ENCODE measurements around the gene RTN4IP1. TPM values are rescaled to one million over a fixed set of nuclear protein-coding genes. Genes with fewer than 3 reads are reported as not detected.

The RTN4IP1 gene
- total and polyA plus RNA-seq, 2 of the 13 experiments (the other 11 are each of a cell fraction or from before 2014, with no cell fraction given) = 5.5 to 17.2 TPM

GRCh38 chr6:106530502-106530901 is 98.8 kb downstream of the RTN4IP1 start:
- in situ Hi-C loops (cut with HindIII; ENCODE audit: extremely low pct_ligation_motif_present, low pct_unique_long_range_greater_than_20kb) = no loop called here
- ChIA-PET POLR2A (no interaction called here), CTCF (ENCODE audit: low intra/inter-chr PET ratio, low total read pairs) (no interaction called here)
- no peaks in the 10 kb centered on the region for H3K4me1 ChIP-seq (ENCODE audit: insufficient read depth, low read length)
- H2AFZ ChIP-seq (ENCODE audit: low read length) = no peak overlapping the region
- intact Hi-C loops (cut with micrococcal nuclease; ENCODE audit: unreplicated experiment) = no loop called here
- no peaks in the 10 kb centered on the region for H4K20me1 ChIP-seq (ENCODE audit: insufficient read depth, low read length)
- H3K79me2 ChIP-seq (ENCODE audit: insufficient read depth, low read length) = no peaks in the 10 kb centered on the region
- H3K4me2 ChIP-seq (ENCODE audit: low read depth, low read length) = no peak overlapping the region
- ATAC-seq (no peak), FAIRE-seq (no peak), DNase-seq (ENCODE audit: low spot score) (no peak)
- no peak overlapping the region for H3K4me3 ChIP-seq (replicated peaks in 1 of 3; ENCODE audit: insufficient read depth in 1 of 3, low read depth in 2 of 3, low read length in 3 of 3)
- no peaks in the 10 kb centered on the region for H3K9me3 ChIP-seq (ENCODE audit: low read length)
- no peak overlapping the region for H3K9ac ChIP-seq (ENCODE audit: insufficient read depth, low read depth, low read length)
- no peak overlapping the region for H3K27ac ChIP-seq (ENCODE audit: extremely low read length, insufficient read depth, low read length)
- no TSS peak for BruUV-seq (replicated peaks)
- H3K36me3 ChIP-seq (replicated peaks in 1 of 2; ENCODE audit: control insufficient read depth in 1 of 2, insufficient read depth in 2 of 2, low read length in 2 of 2) = peaks cover 6 to 39% of the 10 kb centered on the region in 2 experiments
- WGBS (ENCODE audit: low lambda C conversion rate) = 97% methylated on average over 1 of the region's 1 CpG
- no peak for TF ChIP-seq ZNF496 (CRISPR knock-in tag; IDR thresholded peaks at IDR 0.05; ENCODE audit: insufficient replicate concordance)
- no peak for TF ChIP-seq TFE3 (CRISPR knock-in tag; IDR thresholded peaks at IDR 0.05)
- no peak for TF ChIP-seq ZFP36L1 (CRISPR knock-in tag; IDR thresholded peaks at IDR 0.05)
- no peak for TF ChIP-seq ZNF841 (CRISPR knock-in tag; IDR thresholded peaks at IDR 0.05; ENCODE audit: borderline replicate concordance)
- no peak for TF ChIP-seq STAT5B (CRISPR knock-in tag; IDR thresholded peaks at IDR 0.05)
- TF ChIP-seq POLR2G (IDR thresholded peaks at IDR 0.05; ENCODE audit: low read depth, low read length) = no peak
- no peak for TF ChIP-seq ZBTB25 (CRISPR knock-in tag; IDR thresholded peaks at IDR 0.05)
- TF ChIP-seq TMF1 (CRISPR knock-in tag; IDR thresholded peaks at IDR 0.05; ENCODE audit: low read depth) = no peak
- no peak for TF ChIP-seq ZBTB4 (CRISPR knock-in tag; IDR thresholded peaks at IDR 0.05; ENCODE audit: borderline replicate concordance)
- no peak for TF ChIP-seq AKAP8 (CRISPR knock-in tag; IDR thresholded peaks at IDR 0.05)
- no peak for TF ChIP-seq NFYC (CRISPR knock-in tag; IDR thresholded peaks at IDR 0.05)
- TF ChIP-seq KLF13 (CRISPR knock-in tag; IDR thresholded peaks at IDR 0.05) = no peak
- TF ChIP-seq GTF2F1 (IDR thresholded peaks at IDR 0.05; ENCODE audit: low read length) = no peak
- TF ChIP-seq ZNF138 (CRISPR knock-in tag; IDR thresholded peaks at IDR 0.05; ENCODE audit: low read depth) = no peak
- TF ChIP-seq IKZF4 (CRISPR knock-in tag; IDR thresholded peaks at IDR 0.05; ENCODE audit: borderline replicate concordance, low read depth, not compliant biosample characterization) = no peak
- TF ChIP-seq ZNF639 (CRISPR knock-in tag; conservative IDR thresholded peaks at IDR 0.05) = no peak
- no peak for TF ChIP-seq ATRX (CRISPR knock-in tag; IDR thresholded peaks at IDR 0.05; ENCODE audit: borderline replicate concordance)
- TF ChIP-seq ZNF543 (CRISPR knock-in tag; IDR thresholded peaks at IDR 0.05) = no peak
- no peaks in the 10 kb centered on the region for H3K27me3 ChIP-seq (ENCODE audit: control insufficient read depth in 1 of 2, insufficient read depth in 2 of 2, low read length in 2 of 2)

Data from HepG2 (cell line).